ENCODE data around the gene GATA1. TPM values are rescaled to one million over a fixed set of nuclear protein-coding genes. Genes with fewer than 3 reads are reported as not detected.

GATA1 gene
- total RNA-seq, 1 experiment from 2014 or later, result not detected

- CTCF ChIA-PET, result interaction anchor here (0.6 to 1.5 kb wide), 10 partner anchors 26 to 1337 kb away, joined by 3 to 6 read pairs (median 4); partner anchors contain the start of gene SLC35A2
- Mint-ChIP-seq H3K36me3 (ENCODE audit: insufficient read depth, unreplicated experiment) (no peaks in the 10 kb centered on the region), H3K27ac (ENCODE audit: low read depth, unreplicated experiment) (peak within 1 kb of the TSS; percentile 65), H3K27me3 (ENCODE audit: insufficient read depth, unreplicated experiment) (peaks cover 11% of the 10 kb centered on the region), H3K4me1 (ENCODE audit: insufficient read depth, unreplicated experiment) (no peaks in the 10 kb centered on the region), H3K9me3 (ENCODE audit: unreplicated experiment) (no peaks in the 10 kb centered on the region), H3K4me3 (ENCODE audit: unreplicated experiment) (no peak within 1 kb of the TSS)
- peak; percentile 17 for TF ChIP-seq CTCF (IDR thresholded peaks at IDR 0.05; ENCODE audit: unreplicated experiment)
- POLR2A ChIA-PET, result no interaction called here
- DNase-seq (ENCODE audit: unreplicated experiment), result peak; percentile 69
- intact Hi-C loops (cut with micrococcal nuclease), result loop anchor here (2.0 to 5.0 kb wide), 2 partner anchors 150 to 281 kb away; partner anchors contain the start of genes SLC35A2 and TFE3
- no TSS peak for BruUV-seq (replicated peaks)
Observed at GRCh38 chrX:48761674-48762471, 24.5 kb upstream of the GATA1 start, which contains the start of gene GLOD5. TSS of gene GLOD5 (plus strand) at chrX:48761747. CDS start at chrX:48761791, 44 bp downstream.

GRCh38 chrX:48769230-48769629 is 17.2 kb upstream of the GATA1 start:
- DNase-seq (ENCODE audit: unreplicated experiment), result no peak
- H3K36me3 Mint-ChIP-seq (ENCODE audit: insufficient read depth, unreplicated experiment), result no peaks in the 10 kb centered on the region
- CTCF ChIA-PET, result no interaction called here
- POLR2A ChIA-PET, result interaction anchor here (0.8 kb wide), 1 partner anchor 10 kb away, joined by 3 read pairs; no protein-coding TSS in a partner anchor
- H3K27ac Mint-ChIP-seq (ENCODE audit: low read depth, unreplicated experiment), result no peak overlapping the region
- H3K9me3 Mint-ChIP-seq (ENCODE audit: unreplicated experiment), result no peaks in the 10 kb centered on the region
- no peak overlapping the region for H3K4me3 Mint-ChIP-seq (ENCODE audit: unreplicated experiment)
- H3K27me3 Mint-ChIP-seq (ENCODE audit: insufficient read depth, unreplicated experiment), result no peaks in the 10 kb centered on the region
- BruUV-seq (replicated peaks), result no TSS peak
- TF ChIP-seq CTCF (IDR thresholded peaks at IDR 0.05; ENCODE audit: unreplicated experiment), result no peak
- no peaks in the 10 kb centered on the region for H3K4me1 Mint-ChIP-seq (ENCODE audit: insufficient read depth, unreplicated experiment)
- intact Hi-C loops (cut with micrococcal nuclease), result no loop called here

GRCh38 chrX:48770296-48770695 is 16.1 kb upstream of the GATA1 start:
- no peak for DNase-seq (ENCODE audit: unreplicated experiment)
- H3K9me3 Mint-ChIP-seq (ENCODE audit: unreplicated experiment), result no peaks in the 10 kb centered on the region
- TF ChIP-seq CTCF (IDR thresholded peaks at IDR 0.05; ENCODE audit: unreplicated experiment), result no peak
- no peak overlapping the region for H3K4me3 Mint-ChIP-seq (ENCODE audit: unreplicated experiment)
- H3K27me3 Mint-ChIP-seq (ENCODE audit: insufficient read depth, unreplicated experiment), result no peaks in the 10 kb centered on the region
- ChIA-PET POLR2A (no interaction called here), CTCF (no interaction called here)
- H3K27ac Mint-ChIP-seq (ENCODE audit: low read depth, unreplicated experiment), result no peak overlapping the region
- no peaks in the 10 kb centered on the region for H3K4me1 Mint-ChIP-seq (ENCODE audit: insufficient read depth, unreplicated experiment)
- intact Hi-C loops (cut with micrococcal nuclease), result no loop called here
- BruUV-seq (replicated peaks), result no TSS peak
- no peaks in the 10 kb centered on the region for H3K36me3 Mint-ChIP-seq (ENCODE audit: insufficient read depth, unreplicated experiment)

- no peak overlapping the region for H3K27ac Mint-ChIP-seq (ENCODE audit: low read depth, unreplicated experiment)
- peaks cover 17% of the 10 kb centered on the region for H3K9me3 Mint-ChIP-seq (ENCODE audit: unreplicated experiment)
- peaks cover 17% of the 10 kb centered on the region for H3K27me3 Mint-ChIP-seq (ENCODE audit: insufficient read depth, unreplicated experiment)
- DNase-seq (ENCODE audit: unreplicated experiment), result no peak
- H3K4me1 Mint-ChIP-seq (ENCODE audit: insufficient read depth, unreplicated experiment), result no peaks in the 10 kb centered on the region
- ChIA-PET CTCF (no interaction called here), POLR2A (no interaction called here)
- H3K36me3 Mint-ChIP-seq (ENCODE audit: insufficient read depth, unreplicated experiment), result no peaks in the 10 kb centered on the region
- intact Hi-C loops (cut with micrococcal nuclease), result no loop called here
- no peak for TF ChIP-seq CTCF (IDR thresholded peaks at IDR 0.05; ENCODE audit: unreplicated experiment)
- no TSS peak for BruUV-seq (replicated peaks)
- no peak overlapping the region for H3K4me3 Mint-ChIP-seq (ENCODE audit: unreplicated experiment)
Observed at GRCh38 chrX:48772602-48773001, 13.8 kb upstream of the GATA1 start.

All from MCF 10A (cell line).